HCT116 (cell line): Measurements from ENCODE around the gene RPL14. TPM values are rescaled to one million over a fixed set of nuclear protein-coding genes. Genes with fewer than 3 reads are reported as not detected.

Experiments used
- ATAC-seq: fragments of 200-7000 bp; cut with Tn5 transposase; 2 replicates; pipeline ENCODE4 v1.9.1; 2020; ENCODE audit warnings: mild to moderate bottlenecking, moderate library complexity
- BruUV-seq: library from RNA; stranded (reverse); fragments of 400-500 nt; replicated peaks from 2 replicates; lab custom pipeline; 2021; lab: Mats Ljungman, UMichigan
- CTCF ChIA-PET: fragments of 300-600 bp; sonication (Branson Sonifier 250); formaldehyde crosslinking; loops from one replicate; lab custom pipeline; 2021; ENCODE audit warnings: antibody characterized with exemption; lab: Charles Lee
- POLR2A ChIA-PET: fragments of 300-600, 350-600 bp; sonication (Branson Sonifier 250); formaldehyde crosslinking; loops from one replicate; lab custom pipeline; 2021; ENCODE audit warnings: antibody characterized with exemption; lab: Charles Lee
- RAD21 ChIA-PET, 2 experiments: fragments of 300-600 bp; sonication (Branson Sonifier 250); formaldehyde crosslinking; loops; one replicate each; lab custom pipeline; 2023; ENCODE audit warnings: low total read pairs in 2 of 2; ENCODE audit not compliant: uncharacterized antibody in 2 of 2, unreplicated experiment in 2 of 2, low non-redundant PET in 1 of 2; lab: Charles Lee
- DNase-seq: peaks from one replicate; pipeline ENCODE4 v3.0.0-alpha.2; 2010; ENCODE audit warnings: low read depth, low spot score
- H2AFZ ChIP-seq: fragments of 200-600 bp; shearing (Covaris generic), sonication (generic); 2 replicates; pipeline ENCODE4 v1.6.1; 2017; ENCODE audit warnings: low read depth, mixed run types, mixed read lengths, antibody characterized with exemption, low read length; ENCODE audit not compliant: poor library complexity, severe bottlenecking
- H3K27ac ChIP-seq: 2 replicates; pipeline ENCODE4 v1.5.1; 2012; ENCODE audit warnings: low read depth, low read length
- H3K27me3 ChIP-seq: fragments of 200-600 bp; sonication (generic); 2 replicates; pipeline ENCODE4 v1.6.1; 2016; ENCODE audit warnings: mixed run types, low read length, mixed read lengths; ENCODE audit not compliant: insufficient read depth
- H3K36me3 ChIP-seq, 2 experiments: fragments of 200-500 bp in 1 of 2; fragments of 200-600 bp in 1 of 2; sonication (Bioruptor generic) in 1 of 2; sonication (generic) in 1 of 2; 2 replicates each; pipeline versions ENCODE4 v1.5.1 to v1.6.1; 2014 to 2016; ENCODE audit warnings: low read length in 2 of 2, inconsistent platforms in 1 of 2, mixed read lengths in 1 of 2, mixed run types in 1 of 2; ENCODE audit not compliant: insufficient read depth in 2 of 2, control insufficient read depth in 1 of 2
- H3K4me1 ChIP-seq, 2 experiments: fragments of 200-600 bp in 1 of 2; sonication (generic) in 1 of 2; 2 replicates each; pipeline versions ENCODE4 v1.5.1 to v1.6.1; 2012 to 2017; ENCODE audit warnings: low read length in 2 of 2, inconsistent platforms in 1 of 2, mild to moderate bottlenecking in 1 of 2, mixed read lengths in 1 of 2, mixed run types in 1 of 2, moderate library complexity in 1 of 2; ENCODE audit not compliant: insufficient read depth in 2 of 2, control insufficient read depth in 1 of 2
- H3K4me2 ChIP-seq: fragments of 200-600 bp; sonication (generic); 2 replicates; pipeline ENCODE4 v1.6.1; 2017; ENCODE audit warnings: mixed run types, low read length, mixed read lengths
- H3K4me3 ChIP-seq, 2 experiments: fragments of 200-600 bp in 1 of 2; sonication (generic) in 1 of 2; replicated peaks in 1 of 2; 2 replicates each; pipeline ENCODE4 v1.5.1; 2011 to 2016; ENCODE audit warnings: low read length in 2 of 2, control low read depth in 1 of 2, low read depth in 1 of 2, mild to moderate bottlenecking in 1 of 2, mixed read lengths in 1 of 2, mixed run types in 1 of 2
- H3K79me2 ChIP-seq: fragments of 200-600 bp; sonication (generic); 2 replicates; pipeline ENCODE4 v1.6.1; 2017; ENCODE audit warnings: mild to moderate bottlenecking, mixed run types, low read length, moderate library complexity, mixed read lengths; ENCODE audit not compliant: insufficient read depth
- H3K9ac ChIP-seq: fragments of 200-600 bp; sonication (generic); 2 replicates; pipeline ENCODE4 v1.6.1; 2016; ENCODE audit warnings: low read length, mixed read lengths
- H3K9me2 ChIP-seq: fragments of 200-600 bp; sonication (generic), shearing (Covaris generic); 2 replicates; pipeline ENCODE4 v1.6.1; 2017; ENCODE audit warnings: mixed run types, mild to moderate bottlenecking, moderate library complexity; ENCODE audit not compliant: insufficient read depth
- H3K9me3 ChIP-seq, 2 experiments: fragments of 200-500 bp in 1 of 2; fragments of 200-600 bp in 1 of 2; sonication (Bioruptor generic) in 1 of 2; sonication (generic) in 1 of 2; 2 replicates each; pipeline ENCODE4 v1.6.1; 2014 to 2017; ENCODE audit warnings: low read length in 2 of 2, mixed read lengths in 2 of 2, inconsistent platforms in 1 of 2, low read depth in 1 of 2, mild to moderate bottlenecking in 1 of 2, mixed run types in 1 of 2, moderate library complexity in 1 of 2; ENCODE audit not compliant: control insufficient read depth in 1 of 2, insufficient read depth in 1 of 2
- H4K20me1 ChIP-seq: fragments of 200-600 bp; sonication (generic), shearing (Covaris generic); 2 replicates; pipeline ENCODE4 v1.6.1; 2017; ENCODE audit warnings: mixed run types, mild to moderate bottlenecking, moderate library complexity; ENCODE audit not compliant: insufficient read depth
- CBX3 ChIP-seq: IDR thresholded peaks from 2 replicates; pipeline ENCODE4 v1.6.1; 2012; ENCODE audit warnings: low read depth
- EGR1 ChIP-seq: IDR thresholded peaks from 2 replicates; pipeline ENCODE4 v1.6.1; 2012; ENCODE audit warnings: low read depth
- ELF1 ChIP-seq: IDR thresholded peaks from 2 replicates; pipeline ENCODE4 v1.6.1; 2012; ENCODE audit warnings: low read depth, borderline replicate concordance
- EZH2 ChIP-seq: fragments of 200-600 bp; sonication (generic); IDR thresholded peaks from 2 replicates; pipeline ENCODE4 v1.6.1; 2017; ENCODE audit warnings: antibody characterized with exemption, mixed run types
- JUND ChIP-seq: IDR thresholded peaks from 2 replicates; pipeline ENCODE4 v1.6.1; 2012
- MAX ChIP-seq: IDR thresholded peaks from 2 replicates; pipeline ENCODE4 v1.6.1; 2012
- POLR2AphosphoS5 ChIP-seq: IDR thresholded peaks from 2 replicates; pipeline ENCODE4 v1.6.1; 2011; ENCODE audit warnings: mild to moderate bottlenecking, low read depth, low read length, moderate library complexity
- REST ChIP-seq: IDR thresholded peaks from 2 replicates; pipeline ENCODE4 v1.6.1; 2012; ENCODE audit warnings: low read depth
- SP1 ChIP-seq: IDR thresholded peaks from 2 replicates; pipeline ENCODE4 v1.6.1; 2012; ENCODE audit warnings: low read depth
- SRF ChIP-seq: IDR thresholded peaks from 2 replicates; pipeline ENCODE4 v1.6.1; 2012; ENCODE audit warnings: low read depth
- ZBTB33 ChIP-seq: IDR thresholded peaks from 2 replicates; pipeline ENCODE4 v1.6.1; 2011; ENCODE audit warnings: mild to moderate bottlenecking, low read length, moderate library complexity; ENCODE audit not compliant: insufficient replicate concordance; ENCODE audit errors: extremely low read depth
- ZNF274 ChIP-seq: fragments of 200-500 bp; sonication (Bioruptor generic); IDR thresholded peaks from 2 replicates; pipeline ENCODE4 v1.6.1; 2014; ENCODE audit warnings: mild to moderate bottlenecking, low read depth, low read length, inconsistent platforms
- intact Hi-C: fragments of 100-400 bp; cut with micrococcal nuclease; formaldehyde crosslinking; loops from 2 replicates; pipeline ENCODE4 v1.10.0; 2022
- total RNA-seq: library from RNA; stranded (reverse); gene quantifications from one replicate; pipeline ENCODE4 v1.2.1, GENCODE V29; 2021; ENCODE audit not compliant: unreplicated experiment
- TF ChIP-seq, protein P1 (sequence below), 3 experiments: fragments of 200-600 bp in 1 of 3; sonication (generic) in 1 of 3; IDR thresholded peaks in 2 of 3; conservative IDR thresholded peaks in 1 of 3; 2 replicates each; pipeline ENCODE4 v1.5.1; 2012 to 2017; ENCODE audit warnings: low read depth in 2 of 3, low read length in 2 of 3, antibody characterized with exemption in 1 of 3, borderline replicate concordance in 1 of 3, control low read depth in 1 of 3, mild to moderate bottlenecking in 1 of 3, mixed read lengths in 1 of 3, mixed run types in 1 of 3, moderate library complexity in 1 of 3; ENCODE audit not compliant: insufficient read depth in 1 of 3

Gene RPL14
- total RNA-seq, 1 experiment from 2014 or later = 2,938 TPM

GRCh38 chr3:40422861-40423260, 34.3 kb upstream of the RPL14 start:
- no peaks in the 10 kb centered on the region for H3K9me2 ChIP-seq
- ChIA-PET CTCF (no interaction called here), POLR2A (no interaction called here), RAD21 (no interaction called here)
- ATAC-seq (no peak), DNase-seq (no peak)
- H3K36me3 ChIP-seq = no peaks in the 10 kb centered on the region
- H3K4me1 ChIP-seq = peaks cover 0 to 2% of the 10 kb centered on the region in 2 experiments; a peak in 1 of 4 replicates
- H2AFZ ChIP-seq = no peak overlapping the region
- no peaks in the 10 kb centered on the region for H3K9me3 ChIP-seq
- H3K4me3 ChIP-seq = no peak overlapping the region
- H3K4me2 ChIP-seq = no peak overlapping the region
- no peak overlapping the region for H3K27ac ChIP-seq
- no peaks in the 10 kb centered on the region for H3K27me3 ChIP-seq
- no peaks in the 10 kb centered on the region for H4K20me1 ChIP-seq
- no peak overlapping the region for H3K9ac ChIP-seq
- no TSS peak for BruUV-seq
- TF ChIP-seq MAX = no peak
- intact Hi-C loops = no loop called here
- H3K79me2 ChIP-seq = no peaks in the 10 kb centered on the region

GRCh38 chr3:40427045-40427669, 30.0 kb upstream of the RPL14 start:
- no peak overlapping the region for H3K4me2 ChIP-seq
- ATAC-seq (no peak), DNase-seq (no peak)
- CTCF ChIA-PET = no interaction called here
- H2AFZ ChIP-seq = no peak overlapping the region
- H3K79me2 ChIP-seq = no peaks in the 10 kb centered on the region
- no peak overlapping the region for H3K9ac ChIP-seq
- H3K27me3 ChIP-seq = no peaks in the 10 kb centered on the region
- POLR2A ChIA-PET = no interaction called here
- no peak overlapping the region for H3K4me3 ChIP-seq
- BruUV-seq = no TSS peak
- H3K27ac ChIP-seq = no peak overlapping the region
- H4K20me1 ChIP-seq = no peaks in the 10 kb centered on the region
- intact Hi-C loops = no loop called here
- H3K9me2 ChIP-seq = no peaks in the 10 kb centered on the region
- H3K9me3 ChIP-seq = no peaks in the 10 kb centered on the region
- no peaks in the 10 kb centered on the region for H3K36me3 ChIP-seq
- no peaks in the 10 kb centered on the region for H3K4me1 ChIP-seq
- RAD21 ChIA-PET = no interaction called here
- TF ChIP-seq CBX3 (no peak), JUND (no peak), ELF1 (no peak), SRF (no peak), SP1 (no peak), ZNF274 (no peak), EGR1 (no peak), ZBTB33 (no peak), POLR2AphosphoS5 (no peak), REST (no peak), EZH2 (no peak)
- TF ChIP-seq, protein P1, sequence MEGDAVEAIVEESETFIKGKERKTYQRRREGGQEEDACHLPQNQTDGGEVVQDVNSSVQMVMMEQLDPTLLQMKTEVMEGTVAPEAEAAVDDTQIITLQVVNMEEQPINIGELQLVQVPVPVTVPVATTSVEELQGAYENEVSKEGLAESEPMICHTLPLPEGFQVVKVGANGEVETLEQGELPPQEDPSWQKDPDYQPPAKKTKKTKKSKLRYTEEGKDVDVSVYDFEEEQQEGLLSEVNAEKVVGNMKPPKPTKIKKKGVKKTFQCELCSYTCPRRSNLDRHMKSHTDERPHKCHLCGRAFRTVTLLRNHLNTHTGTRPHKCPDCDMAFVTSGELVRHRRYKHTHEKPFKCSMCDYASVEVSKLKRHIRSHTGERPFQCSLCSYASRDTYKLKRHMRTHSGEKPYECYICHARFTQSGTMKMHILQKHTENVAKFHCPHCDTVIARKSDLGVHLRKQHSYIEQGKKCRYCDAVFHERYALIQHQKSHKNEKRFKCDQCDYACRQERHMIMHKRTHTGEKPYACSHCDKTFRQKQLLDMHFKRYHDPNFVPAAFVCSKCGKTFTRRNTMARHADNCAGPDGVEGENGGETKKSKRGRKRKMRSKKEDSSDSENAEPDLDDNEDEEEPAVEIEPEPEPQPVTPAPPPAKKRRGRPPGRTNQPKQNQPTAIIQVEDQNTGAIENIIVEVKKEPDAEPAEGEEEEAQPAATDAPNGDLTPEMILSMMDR (IDR thresholded peaks at IDR 0.05 in 2 of 3, conservative IDR thresholded peaks at IDR 0.05 in 1 of 3; ENCODE audit: borderline replicate concordance in 1 of 3, insufficient read depth in 1 of 3, low read depth in 2 of 3, low read length in 2 of 3) = no peak
